Activated CD4-positive, CD25-positive, alpha-beta regulatory T cell treated with anti-CD3 and anti-CD28 coated beads, Interleukin-2, amount 50 U/mL, for 72 hours (primary cell): ENCODE results near the gene USP47.

Experiments
- DNase-seq: peaks from one replicate; pipeline ENCODE4 v3.0.0; 2021

The USP47 gene

GRCh38 chr11:11942668-11943067, 100.9 kb downstream of the USP47 start:
- DNase-seq = no peak

GRCh38 chr11:11944444-11944843, 102.7 kb downstream of the USP47 start:
- no peak for DNase-seq

GRCh38 chr11:11946180-11946579, 104.4 kb downstream of the USP47 start:
- DNase-seq = no peak

GRCh38 chr11:11946878-11947277, 105.1 kb downstream of the USP47 start:
- DNase-seq = no peak

GRCh38 chr11:11947825-11948224, 106.1 kb downstream of the USP47 start:
- no peak for DNase-seq

GRCh38 chr11:11948242-11948947, 106.6 kb downstream of the USP47 start:
- DNase-seq = no peak

GRCh38 chr11:11949482-11949881, 107.7 kb downstream of the USP47 start:
- no peak for DNase-seq

- DNase-seq = no peak
Measured at GRCh38 chr11:11952036-11952435, 110.3 kb downstream of the USP47 start.

GRCh38 chr11:11956006-11956405, 114.2 kb downstream of the USP47 start:
- DNase-seq = no peak

- DNase-seq = no peak
Measured at GRCh38 chr11:11958403-11959231, 116.8 kb downstream of the USP47 start.

- no peak for DNase-seq
Measured at GRCh38 chr11:11959601-11960000, 117.8 kb downstream of the USP47 start.

- DNase-seq = no peak
Measured at GRCh38 chr11:11960687-11961086, 118.9 kb downstream of the USP47 start.

GRCh38 chr11:11961399-11962028, 119.7 kb downstream of the USP47 start:
- DNase-seq = no peak

- no peak for DNase-seq
Measured at GRCh38 chr11:11963067-11963466, 121.3 kb downstream of the USP47 start.

- no peak for DNase-seq
Measured at GRCh38 chr11:11963842-11964773, 122.3 kb downstream of the USP47 start.

- no peak for DNase-seq
Measured at GRCh38 chr11:11964774-11965150, 123.0 kb downstream of the USP47 start.

- DNase-seq = no peak
Measured at GRCh38 chr11:11965192-11965591, 123.4 kb downstream of the USP47 start.

GRCh38 chr11:11965656-11966353, 124.0 kb downstream of the USP47 start:
- DNase-seq = no peak

- DNase-seq = no peak
Measured at GRCh38 chr11:11966354-11966741, 124.6 kb downstream of the USP47 start.

GRCh38 chr11:11966826-11967668, 125.3 kb downstream of the USP47 start:
- DNase-seq = peak; percentile 70
